ENCODE results near the gene PROKR1. TPM values are rescaled to one million over a fixed set of nuclear protein-coding genes. Genes with fewer than 3 reads are reported as not detected.
"Not testable (repeated sequence)": the region's sequence is repeated elsewhere in the genome, so short reads cannot be mapped to it uniquely, and the experiment has no call there.

The PROKR1 gene
- total and polyA plus RNA-seq, 2 donors (not counting 1 experiment from before 2014, with no cell fraction given): not detected

DNA sequence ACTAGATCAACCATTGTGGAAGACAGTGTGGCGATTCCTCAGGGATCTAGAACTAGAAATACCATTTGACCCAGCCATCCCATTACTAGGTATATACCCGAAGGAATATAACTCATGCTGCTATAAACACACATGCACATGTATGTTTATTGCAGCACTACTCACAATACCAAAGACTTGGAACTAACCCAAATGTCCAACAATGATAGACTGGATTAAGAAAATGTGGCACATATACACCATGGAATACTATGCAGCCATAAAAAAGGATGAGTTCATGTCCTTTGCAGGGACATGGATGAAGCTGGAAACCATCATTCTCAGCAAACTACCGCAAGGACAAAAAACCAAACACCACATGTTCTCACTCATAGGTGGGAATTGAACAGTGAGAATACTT is 42.9 kb upstream of the PROKR1 start:
- H3K36me3 ChIP-seq (ENCODE audit: control insufficient read depth, insufficient read depth, low read length); H3K9me3 ChIP-seq (ENCODE audit: control insufficient read depth, insufficient read depth, low read depth, low read length); H3K4me2 ChIP-seq (ENCODE audit: extremely low read depth, insufficient read depth, low read length); H3K4me1 ChIP-seq (ENCODE audit: control insufficient read depth, extremely low read depth, insufficient read depth, low read length); H4K20me1 ChIP-seq (ENCODE audit: control insufficient read depth, extremely low read depth, insufficient read depth, low read length); H2AFZ ChIP-seq (ENCODE audit: low read length); H3K27me3 ChIP-seq (ENCODE audit: control insufficient read depth, insufficient read depth, low read length); H3K27ac ChIP-seq (ENCODE audit: insufficient read depth, low read length); H3K79me2 ChIP-seq (ENCODE audit: control insufficient read depth, insufficient read depth, low read length); DNase-seq (ENCODE audit: low read depth in 2 of 2); H3K4me3 ChIP-seq (replicated peaks in 1 of 4; ENCODE audit: control extremely low read depth in 1 of 4, insufficient read depth in 1 of 4, low read depth in 3 of 4, low read length in 4 of 4); H3K9ac ChIP-seq (ENCODE audit: insufficient read depth, low read length): not testable (repeated sequence)

DNA sequence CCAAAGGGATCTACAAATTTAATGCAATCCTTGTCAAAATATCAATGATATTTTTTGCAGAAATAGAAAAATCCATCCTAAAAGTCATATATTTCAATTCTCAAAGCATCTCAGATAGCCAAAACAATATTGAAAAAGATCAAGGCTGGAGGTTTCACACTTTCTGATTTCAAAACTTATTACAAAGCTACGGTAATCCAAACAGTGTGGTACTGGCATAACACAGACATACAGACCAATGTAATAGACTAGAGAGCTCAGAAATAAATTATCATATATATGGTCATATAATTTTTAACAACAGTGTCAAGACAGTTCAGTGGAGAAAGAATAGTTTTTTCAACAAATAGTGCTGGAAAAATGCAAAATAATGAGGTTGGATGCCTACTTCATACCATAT is 40.3 kb upstream of the PROKR1 start:
- no peak overlapping the region for H2AFZ ChIP-seq (ENCODE audit: low read length)
- H4K20me1 ChIP-seq (ENCODE audit: control insufficient read depth, extremely low read depth, insufficient read depth, low read length): no peaks in the 10 kb centered on the region
- no peak for DNase-seq (ENCODE audit: low read depth in 2 of 2)
- no peaks in the 10 kb centered on the region for H3K9me3 ChIP-seq (ENCODE audit: control insufficient read depth, insufficient read depth, low read depth, low read length)
- H3K79me2 ChIP-seq (ENCODE audit: control insufficient read depth, insufficient read depth, low read length): no peaks in the 10 kb centered on the region
- H3K4me1 ChIP-seq (ENCODE audit: control insufficient read depth, extremely low read depth, insufficient read depth, low read length): no peaks in the 10 kb centered on the region
- no peak overlapping the region for H3K4me3 ChIP-seq (replicated peaks in 1 of 4; ENCODE audit: control extremely low read depth in 1 of 4, insufficient read depth in 1 of 4, low read depth in 3 of 4, low read length in 4 of 4)
- no peak overlapping the region for H3K27ac ChIP-seq (ENCODE audit: insufficient read depth, low read length)
- H3K9ac ChIP-seq (ENCODE audit: insufficient read depth, low read length): no peak overlapping the region
- TF ChIP-seq, protein P1, sequence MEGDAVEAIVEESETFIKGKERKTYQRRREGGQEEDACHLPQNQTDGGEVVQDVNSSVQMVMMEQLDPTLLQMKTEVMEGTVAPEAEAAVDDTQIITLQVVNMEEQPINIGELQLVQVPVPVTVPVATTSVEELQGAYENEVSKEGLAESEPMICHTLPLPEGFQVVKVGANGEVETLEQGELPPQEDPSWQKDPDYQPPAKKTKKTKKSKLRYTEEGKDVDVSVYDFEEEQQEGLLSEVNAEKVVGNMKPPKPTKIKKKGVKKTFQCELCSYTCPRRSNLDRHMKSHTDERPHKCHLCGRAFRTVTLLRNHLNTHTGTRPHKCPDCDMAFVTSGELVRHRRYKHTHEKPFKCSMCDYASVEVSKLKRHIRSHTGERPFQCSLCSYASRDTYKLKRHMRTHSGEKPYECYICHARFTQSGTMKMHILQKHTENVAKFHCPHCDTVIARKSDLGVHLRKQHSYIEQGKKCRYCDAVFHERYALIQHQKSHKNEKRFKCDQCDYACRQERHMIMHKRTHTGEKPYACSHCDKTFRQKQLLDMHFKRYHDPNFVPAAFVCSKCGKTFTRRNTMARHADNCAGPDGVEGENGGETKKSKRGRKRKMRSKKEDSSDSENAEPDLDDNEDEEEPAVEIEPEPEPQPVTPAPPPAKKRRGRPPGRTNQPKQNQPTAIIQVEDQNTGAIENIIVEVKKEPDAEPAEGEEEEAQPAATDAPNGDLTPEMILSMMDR (conservative IDR thresholded peaks at IDR 0.05 in 1 of 2, IDR thresholded peaks at IDR 0.05 in 1 of 2; ENCODE audit: low read depth in 1 of 2, low read length in 2 of 2): no peak
- TF ChIP-seq EZH2 (IDR thresholded peaks at IDR 0.05; ENCODE audit: low read length, missing control alignments): no peak
- H3K36me3 ChIP-seq (ENCODE audit: control insufficient read depth, insufficient read depth, low read length): no peaks in the 10 kb centered on the region
- H3K27me3 ChIP-seq (ENCODE audit: control insufficient read depth, insufficient read depth, low read length): no peaks in the 10 kb centered on the region
- H3K4me2 ChIP-seq (ENCODE audit: extremely low read depth, insufficient read depth, low read length): no peak overlapping the region

DNA sequence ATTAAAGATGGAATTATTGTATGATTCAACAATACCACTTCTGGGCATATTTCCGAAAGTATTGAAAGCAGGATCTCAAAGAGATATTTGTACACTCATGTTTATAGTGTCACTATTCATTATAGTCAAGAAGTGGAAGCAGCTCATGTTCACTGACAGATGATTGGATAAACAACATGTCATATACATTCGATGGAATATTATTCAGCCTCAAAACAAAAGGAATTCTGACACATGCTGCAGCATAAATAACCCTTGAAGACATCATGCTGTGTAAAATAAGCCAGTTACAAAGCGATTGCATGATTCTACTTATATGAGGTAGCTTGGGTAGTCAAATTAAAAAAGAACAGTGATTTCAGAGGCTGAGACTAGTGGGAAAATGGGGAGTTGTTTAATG is 39.3 kb upstream of the PROKR1 start:
- no peak for DNase-seq (ENCODE audit: low read depth in 2 of 2)
- TF ChIP-seq, protein P1 (conservative IDR thresholded peaks at IDR 0.05 in 1 of 2, IDR thresholded peaks at IDR 0.05 in 1 of 2; ENCODE audit: low read depth in 1 of 2, low read length in 2 of 2): no peak
- TF ChIP-seq EZH2 (IDR thresholded peaks at IDR 0.05; ENCODE audit: low read length, missing control alignments): no peak
- H3K79me2 ChIP-seq (ENCODE audit: control insufficient read depth, insufficient read depth, low read length): no peaks in the 10 kb centered on the region
- no peak overlapping the region for H3K9ac ChIP-seq (ENCODE audit: insufficient read depth, low read length)
- H3K4me3 ChIP-seq (replicated peaks in 1 of 4; ENCODE audit: control extremely low read depth in 1 of 4, insufficient read depth in 1 of 4, low read depth in 3 of 4, low read length in 4 of 4): no peak overlapping the region
- H3K4me1 ChIP-seq (ENCODE audit: control insufficient read depth, extremely low read depth, insufficient read depth, low read length): no peaks in the 10 kb centered on the region
- no peak overlapping the region for H2AFZ ChIP-seq (ENCODE audit: low read length)
- no peak overlapping the region for H3K27ac ChIP-seq (ENCODE audit: insufficient read depth, low read length)
- no peak overlapping the region for H3K4me2 ChIP-seq (ENCODE audit: extremely low read depth, insufficient read depth, low read length)
- no peaks in the 10 kb centered on the region for H4K20me1 ChIP-seq (ENCODE audit: control insufficient read depth, extremely low read depth, insufficient read depth, low read length)
- no peaks in the 10 kb centered on the region for H3K27me3 ChIP-seq (ENCODE audit: control insufficient read depth, insufficient read depth, low read length)
- H3K36me3 ChIP-seq (ENCODE audit: control insufficient read depth, insufficient read depth, low read length): no peaks in the 10 kb centered on the region
- H3K9me3 ChIP-seq (ENCODE audit: control insufficient read depth, insufficient read depth, low read depth, low read length): no peaks in the 10 kb centered on the region

Data from fibroblast of lung (primary cell).